ENCODE data around the gene GLI1.
A peak's percentile ranks its signal among the peaks of the same experiment; 100 is the strongest.

GLI1 gene

GRCh38 chr12:57461276-57461916 lies 1.8 kb downstream of the GLI1 start:
- DNase-seq, result peak; percentile 26 to 43

GRCh38 chr12:57461917-57462250 lies 2.3 kb downstream of the GLI1 start:
- peak in 1 of 2 experiments; percentile 12 for DNase-seq

GRCh38 chr12:57462251-57462911 lies 2.8 kb downstream of the GLI1 start:
- DNase-seq, result peak; percentile 82 to 86

GRCh38 chr12:57462912-57463253 lies 3.3 kb downstream of the GLI1 start:
- DNase-seq, result no peak

- no peak for DNase-seq
Measured at GRCh38 chr12:57464569-57464968, 5.0 kb downstream of the GLI1 start.

GRCh38 chr12:57465030-57465746 lies 5.6 kb downstream of the GLI1 start:
- no peak for DNase-seq

- DNase-seq, result no peak
Measured at GRCh38 chr12:57465747-57466505, 6.3 kb downstream of the GLI1 start.

- no peak for DNase-seq
Measured at GRCh38 chr12:57467212-57467874, 7.8 kb downstream of the GLI1 start.

GRCh38 chr12:57467915-57468314 lies 8.3 kb downstream of the GLI1 start:
- no peak for DNase-seq

GRCh38 chr12:57469296-57470164 lies 9.9 kb downstream of the GLI1 start:
- DNase-seq, result no peak

GRCh38 chr12:57470286-57470969 lies 10.8 kb downstream of the GLI1 start:
- DNase-seq, result no peak

GRCh38 chr12:57470970-57471656 lies 11.5 kb downstream of the GLI1 start:
- DNase-seq, result no peak

GRCh38 chr12:57471661-57472060 lies 12.1 kb downstream of the GLI1 start:
- DNase-seq, result no peak

GRCh38 chr12:57472391-57472790 lies 12.8 kb downstream of the GLI1 start:
- no peak for DNase-seq

GRCh38 chr12:57473392-57473791 lies 13.8 kb downstream of the GLI1 start:
- no peak for DNase-seq

GRCh38 chr12:57473886-57474285 lies 14.3 kb downstream of the GLI1 start:
- DNase-seq, result no peak

GRCh38 chr12:57474430-57474829 lies 14.8 kb downstream of the GLI1 start:
- DNase-seq, result no peak

GRCh38 chr12:57474862-57475261 lies 15.3 kb downstream of the GLI1 start:
- no peak for DNase-seq

- no peak for DNase-seq
Measured at GRCh38 chr12:57475271-57476161, 15.9 kb downstream of the GLI1 start.

Measured in stimulated activated CD4-positive, alpha-beta T cell treated with anti-CD3 and anti-CD28 coated beads, Interleukin-4, amount 100 ng/mL, for 4 hours (primary cell).